NOMO-1 treated with dmso at 0.1 percent for 144 hours (cell line): ENCODE measurements around the gene SLC38A11.
"Not testable (repeated sequence)": the region's sequence is repeated elsewhere in the genome, so short reads cannot be mapped to it uniquely, and the experiment has no call there.

Experiments used
- DNase-seq: peaks from one replicate; lab custom pipeline; 2025; ENCODE audit not compliant: unreplicated experiment; lab: John Stamatoyannopoulos, UW

The SLC38A11 gene

GRCh38 chr2:164881524-164881923 lies 73.8 kb downstream of the SLC38A11 start:
- no peak for DNase-seq

GRCh38 chr2:164879901-164880535 lies 75.3 kb downstream of the SLC38A11 start:
- DNase-seq, result no peak

DNA sequence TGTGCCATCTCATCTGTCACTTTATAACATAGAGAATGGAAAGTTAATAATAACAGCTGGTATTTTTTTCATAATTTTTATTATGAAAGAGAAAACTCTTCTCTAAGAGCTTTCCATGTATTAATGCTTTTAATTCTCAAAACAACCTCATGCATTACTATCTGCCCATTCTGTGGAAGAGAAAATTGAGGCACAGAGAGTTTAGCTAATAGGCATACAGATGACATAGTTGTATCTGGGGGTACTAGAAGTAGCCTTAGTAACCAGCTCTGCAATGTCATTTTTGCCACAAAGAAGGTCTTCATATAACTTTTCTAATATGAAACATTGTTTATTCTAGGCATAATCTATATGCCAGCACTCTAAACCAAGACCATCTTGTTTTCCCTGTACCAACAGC lies 77.4 kb downstream of the SLC38A11 start:
- no peak for DNase-seq

DNA sequence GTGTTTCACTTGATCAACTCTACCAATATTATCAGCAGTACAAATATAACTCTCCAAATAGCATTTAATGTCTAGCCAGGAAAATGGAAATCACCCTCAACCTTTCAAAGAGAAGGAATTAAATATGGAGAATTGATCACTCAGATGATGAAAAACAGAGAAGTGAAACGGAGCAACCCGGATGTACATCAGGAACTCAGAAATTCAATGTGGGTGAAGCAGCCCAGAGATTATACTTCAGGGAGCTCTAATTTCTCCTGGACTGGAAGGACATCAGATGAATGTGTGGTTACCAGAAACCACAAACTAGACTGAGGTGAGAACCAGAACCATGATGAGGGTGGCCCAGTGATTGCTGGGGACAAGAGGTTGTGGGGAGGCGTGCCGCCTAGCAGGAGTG lies 78.2 kb downstream of the SLC38A11 start:
- no peak for DNase-seq

DNA sequence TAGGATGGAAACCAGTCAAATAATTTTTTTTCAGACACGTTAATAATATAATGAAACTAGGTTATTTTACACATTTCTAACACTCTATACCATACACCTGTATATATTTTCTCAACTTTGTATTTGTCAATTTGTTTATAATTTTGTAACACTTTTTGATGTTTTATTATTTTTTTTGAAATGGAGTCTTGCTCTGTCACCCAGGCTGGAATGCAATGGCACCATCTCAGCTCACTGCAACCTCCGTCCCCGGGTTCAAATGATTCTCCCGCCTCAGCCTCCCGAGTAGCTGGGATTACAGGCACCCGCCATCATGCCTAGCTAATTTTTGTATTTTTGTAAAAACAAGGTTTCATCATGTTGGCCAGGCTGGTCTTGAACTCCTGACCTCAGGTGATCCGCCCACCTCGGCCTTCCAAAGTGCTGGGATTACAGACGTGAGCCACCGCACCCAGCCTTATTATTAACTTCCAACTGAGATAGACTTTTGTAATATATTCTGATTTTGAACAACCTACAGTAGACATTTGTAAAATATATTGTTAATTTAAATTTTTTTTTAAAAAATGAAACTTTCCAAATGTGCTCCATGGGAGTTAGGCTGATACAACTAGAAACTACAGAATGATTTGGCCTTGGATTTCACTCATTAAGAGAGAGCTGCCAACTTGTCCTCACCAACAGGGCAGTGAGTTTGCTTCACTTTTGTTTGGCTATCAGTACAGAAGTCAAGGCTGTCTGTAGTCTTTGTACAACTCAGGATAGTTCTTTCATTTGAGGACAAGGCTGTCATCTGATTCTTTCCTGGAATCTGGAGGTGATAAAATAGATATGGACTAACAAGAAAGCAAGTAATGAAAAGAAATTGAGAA lies 79.8 kb downstream of the SLC38A11 start:
- DNase-seq, result no peak

DNA sequence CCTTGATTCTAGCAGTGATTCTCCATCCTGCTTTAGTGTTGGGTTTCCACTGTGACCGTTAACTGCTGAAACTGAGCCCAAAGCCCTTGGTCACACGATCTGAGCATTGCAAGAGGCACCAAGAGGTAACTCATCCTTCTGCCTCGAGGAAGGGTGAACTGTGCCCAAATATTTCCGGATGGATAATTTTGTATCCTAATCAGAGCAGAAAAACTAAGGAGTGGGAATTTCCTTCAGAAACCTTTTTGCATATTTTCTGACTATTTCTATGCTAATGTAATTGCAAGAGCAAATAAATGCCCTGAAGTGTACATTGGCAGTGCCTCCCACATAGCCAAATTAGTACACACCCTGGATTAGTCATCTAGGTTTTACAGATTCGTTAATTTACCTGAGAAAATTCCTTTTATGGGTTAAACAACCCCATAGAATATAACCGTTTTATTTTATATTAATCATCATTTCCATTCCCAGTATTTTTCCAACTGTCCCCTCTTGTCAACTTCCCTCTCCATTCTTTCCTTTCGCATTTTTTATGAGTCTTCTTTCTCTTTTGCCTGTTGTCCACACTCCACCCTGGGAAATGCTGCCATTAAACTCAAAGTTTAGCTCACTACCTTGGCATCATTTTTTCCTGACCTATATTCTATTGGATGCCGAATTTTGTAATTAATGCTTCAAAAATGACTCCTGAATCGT lies 82.0 kb downstream of the SLC38A11 start:
- no peak for DNase-seq

DNA sequence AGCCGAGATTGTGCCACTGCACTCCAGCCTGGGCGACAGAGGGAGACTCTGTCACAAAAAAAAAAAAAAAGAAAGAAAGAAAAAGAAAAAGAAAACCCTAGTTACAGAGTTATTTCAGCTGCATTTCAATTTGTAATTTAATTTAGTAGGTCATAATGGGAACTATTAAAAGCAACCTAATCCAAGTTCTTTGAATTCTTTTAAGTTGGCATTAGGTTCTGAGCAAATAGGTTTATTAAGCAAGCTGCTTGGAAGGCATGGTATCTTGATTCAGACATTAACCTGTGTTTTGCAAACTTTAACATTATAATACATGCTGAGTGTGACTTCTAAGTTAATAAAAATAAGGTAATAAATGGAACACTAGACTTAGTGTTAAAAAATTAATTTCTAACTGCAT lies 83.9 kb downstream of the SLC38A11 start:
- DNase-seq, result no peak

DNA sequence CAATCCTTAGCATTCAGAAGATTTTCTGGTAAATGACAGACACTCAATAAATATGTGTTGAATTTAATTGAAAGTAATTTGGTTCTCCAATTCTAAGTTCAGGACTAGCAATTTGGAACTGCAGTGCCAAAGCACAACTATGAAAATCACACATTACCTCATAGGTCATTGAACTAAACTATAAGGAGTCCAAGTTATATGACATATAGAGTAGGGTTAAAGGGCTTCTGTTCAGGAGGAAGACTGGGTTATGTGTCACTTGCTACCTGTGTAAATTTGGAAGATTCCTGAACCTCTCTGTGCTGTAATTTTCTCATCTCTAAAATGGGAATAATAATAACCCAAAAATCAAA lies 85.9 kb downstream of the SLC38A11 start:
- no peak for DNase-seq

GRCh38 chr2:164868563-164869419 lies 86.5 kb downstream of the SLC38A11 start:
- no peak for DNase-seq

DNA sequence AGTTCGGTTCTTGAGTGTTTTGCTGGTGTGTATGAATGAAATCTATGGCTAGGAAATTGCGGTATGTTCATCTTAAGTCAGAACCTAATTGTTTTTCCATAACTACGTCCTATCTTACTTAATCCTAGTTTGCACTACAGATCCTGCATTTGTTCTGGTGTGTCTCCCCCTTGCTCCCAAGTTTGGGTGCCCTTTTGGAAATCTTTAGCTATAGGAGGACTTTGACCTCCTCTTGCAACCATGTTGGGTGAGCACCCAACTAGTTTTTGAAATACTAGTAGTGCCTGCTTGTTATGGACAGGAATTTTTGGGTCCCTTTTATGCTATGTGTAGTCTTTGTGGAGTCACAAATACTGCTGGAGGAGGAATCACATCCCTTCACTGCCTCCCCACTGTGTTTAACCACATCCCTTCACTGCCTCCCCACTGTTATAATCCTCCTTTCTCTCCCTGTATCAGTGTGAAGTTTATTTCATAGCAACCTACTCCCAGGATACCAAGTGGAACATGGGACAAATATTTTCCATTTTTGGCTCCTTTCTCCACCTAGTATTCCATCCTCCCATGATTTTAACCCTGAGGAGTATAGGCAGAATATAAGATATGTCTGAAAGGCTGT lies 87.4 kb downstream of the SLC38A11 start:
- no peak for DNase-seq

DNA sequence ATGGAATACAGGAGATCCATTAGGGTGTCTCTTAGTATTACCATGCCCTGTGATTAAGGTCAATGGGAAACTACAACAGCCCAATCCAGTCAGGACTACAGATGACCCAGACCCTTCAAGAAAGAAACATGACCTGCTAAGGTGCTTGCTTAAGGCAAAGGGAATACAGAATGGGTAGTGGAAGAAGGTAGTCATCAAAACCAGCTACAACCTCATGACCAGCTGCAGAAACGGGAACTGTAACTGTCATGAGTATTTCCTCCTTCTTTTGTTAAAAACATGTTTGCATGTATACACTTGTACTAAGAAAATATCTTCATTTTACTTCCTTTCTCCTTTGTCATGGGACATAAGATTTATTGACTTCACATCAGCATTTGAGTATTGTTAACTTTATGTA lies 88.9 kb downstream of the SLC38A11 start:
- peak; percentile 4 for DNase-seq

DNA sequence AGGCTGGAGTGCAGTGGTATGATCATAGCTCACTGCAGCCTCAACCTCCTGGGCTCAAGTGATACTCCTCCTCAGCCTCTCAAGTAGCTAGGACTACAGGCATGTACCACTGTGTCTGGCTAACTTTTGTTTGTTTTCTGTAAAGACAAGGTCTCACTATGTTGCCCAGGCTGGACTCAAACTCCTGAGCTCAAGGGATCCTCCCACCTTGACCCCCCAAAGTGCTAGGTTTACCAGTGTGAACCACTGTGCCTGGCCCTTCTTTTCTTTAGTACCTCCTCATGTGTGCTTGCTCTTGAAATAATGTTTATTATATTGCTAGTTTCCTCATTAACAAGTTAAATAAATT lies 94.7 kb downstream of the SLC38A11 start:
- no peak for DNase-seq

GRCh38 chr2:164859906-164860693 lies 95.2 kb downstream of the SLC38A11 start:
- DNase-seq, result not testable (repeated sequence)

DNA sequence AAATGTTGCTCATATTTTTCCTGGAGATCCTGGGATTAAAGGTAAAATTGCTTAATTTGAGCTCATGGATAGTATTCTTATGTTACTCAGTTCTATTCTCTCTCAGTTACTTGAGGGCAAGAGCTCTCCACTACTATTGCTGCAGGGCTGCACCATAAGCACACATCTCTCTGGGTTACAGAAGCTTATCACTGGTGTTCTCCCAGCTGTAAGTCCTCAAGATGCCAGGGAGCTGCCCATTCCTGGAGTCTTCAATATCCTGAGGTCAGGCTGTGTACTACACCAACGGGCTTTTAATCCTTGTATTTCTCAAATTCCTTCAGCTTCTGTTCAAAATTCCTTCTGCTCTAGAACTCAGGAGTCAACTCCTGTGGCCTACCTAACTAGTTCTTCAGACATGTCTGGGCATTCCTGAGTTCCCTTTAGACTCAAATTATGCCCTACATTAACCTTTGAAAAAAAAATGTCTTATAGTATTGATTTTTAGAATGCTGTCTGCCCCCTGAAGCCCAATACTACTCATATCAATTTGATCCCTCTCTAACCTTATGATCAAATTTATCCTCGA lies 96.0 kb downstream of the SLC38A11 start:
- DNase-seq, result no peak

- no peak for DNase-seq
These were observed 103.2 kb downstream of the SLC38A11 start for GRCh38 chr2:164852086-164852485.

GRCh38 chr2:164850235-164850634 lies 105.1 kb downstream of the SLC38A11 start:
- peak; percentile 83 for DNase-seq

DNA sequence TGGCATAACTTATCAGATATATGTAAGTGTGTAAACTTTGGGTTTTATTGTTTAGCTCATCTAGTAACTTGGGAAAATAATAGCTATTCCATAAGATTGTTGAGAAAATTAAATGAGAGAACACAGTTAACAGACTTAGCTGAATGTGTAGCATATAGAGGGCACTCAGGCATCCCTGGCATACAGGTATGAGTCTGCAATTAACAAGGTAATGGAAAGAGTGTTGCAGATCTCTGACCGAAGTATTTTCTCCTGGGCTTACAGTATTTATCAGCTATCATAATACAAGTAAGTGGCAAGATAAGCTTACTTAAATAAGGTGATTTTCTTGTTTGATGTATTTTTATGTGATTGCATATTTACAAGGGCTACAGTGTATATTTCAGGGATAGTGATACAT lies 105.8 kb downstream of the SLC38A11 start:
- no peak for DNase-seq

DNA sequence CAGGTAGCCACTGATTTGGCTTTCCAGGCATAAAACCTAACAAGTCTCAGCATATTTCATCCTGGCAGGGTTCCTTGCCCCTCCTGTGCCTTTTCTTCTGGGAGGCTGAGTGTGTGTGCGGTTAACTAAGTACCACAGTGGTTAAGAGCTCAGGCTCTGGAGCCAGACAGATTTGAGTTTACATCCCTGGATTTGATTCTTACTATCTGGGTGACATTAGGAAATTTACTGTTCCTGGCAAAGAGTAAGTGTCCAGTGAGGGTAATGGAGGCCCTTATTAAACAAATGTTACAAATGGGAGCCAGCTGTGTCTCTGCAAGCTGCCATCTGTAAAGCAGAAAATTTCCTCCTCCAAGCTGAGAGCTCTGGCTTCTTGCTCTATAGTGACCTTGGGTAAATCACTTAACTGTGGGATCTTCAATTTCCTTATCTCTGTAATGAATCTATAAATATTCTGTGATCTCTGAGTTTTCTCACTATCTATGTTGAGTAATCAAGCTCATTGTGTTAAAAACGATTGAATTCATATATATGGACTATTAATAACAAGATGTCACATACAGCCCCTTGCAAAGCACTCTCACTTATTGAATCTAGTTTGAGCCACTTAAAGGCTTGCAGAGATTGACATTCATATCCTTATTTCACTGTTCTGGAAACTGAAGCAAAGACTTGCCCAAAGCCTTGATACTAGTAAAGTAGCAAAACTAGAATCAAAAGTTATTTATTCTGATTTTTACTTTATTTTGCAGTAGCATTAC lies 107.2 kb downstream of the SLC38A11 start:
- no peak for DNase-seq

DNA sequence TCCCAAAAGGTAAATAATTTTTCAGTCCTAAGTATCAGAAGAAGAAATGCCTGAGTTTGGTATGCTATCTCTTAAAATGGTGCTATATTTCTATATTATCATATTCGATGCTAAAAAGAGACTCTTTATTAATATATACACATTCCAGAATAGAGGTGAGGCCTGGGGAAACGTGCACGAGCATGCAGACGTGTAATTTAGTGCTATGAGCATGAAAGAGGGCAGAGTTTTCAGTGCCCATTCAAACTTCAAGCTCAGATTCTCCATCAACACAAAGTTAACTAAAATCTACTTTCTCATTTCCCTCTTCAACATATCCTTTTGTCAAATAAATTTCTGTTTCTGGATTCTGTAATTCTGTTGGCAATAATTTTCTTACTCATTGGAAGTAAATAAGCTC lies 108.0 kb downstream of the SLC38A11 start:
- no peak for DNase-seq
